Left lung (tissue), 10 donors: ENCODE measurements around the gene COL5A1. TPM values are rescaled to one million over a fixed set of nuclear protein-coding genes. Genes with fewer than 3 reads are reported as not detected.
A peak's percentile ranks its signal among the peaks of the same experiment; 100 is the strongest.

ENCODE experiments used
- ATAC-seq: fragments of 200-7000 bp; cut with Tn5 transposase; one replicate; pipeline ENCODE4 v1.9.1; 2020; ENCODE audit warnings: moderate library complexity
- DNase-seq, 4 donors: peaks; one replicate each; pipeline ENCODE4 v3.0.0-alpha.2; 2013 to 2020
- H3K27ac ChIP-seq, 2 donors: fragments of 200-600 bp; sonication (generic) in 1 of 2; one replicate each; pipeline versions ENCODE4 v1.5.0 to v1.8.0; 2020 to 2021
- H3K27me3 ChIP-seq, 2 donors: fragments of 200-600 bp; sonication (generic) in 1 of 2; one replicate each; pipeline versions ENCODE4 v1.5.0 to v1.8.0; 2020 to 2021
- H3K36me3 ChIP-seq, 2 donors: fragments of 200-600 bp; sonication (generic) in 1 of 2; one replicate each; pipeline versions ENCODE4 v1.5.0 to v1.8.0; 2020 to 2021
- H3K4me1 ChIP-seq, 2 donors: fragments of 200-600 bp; one replicate each; pipeline ENCODE4 v1.8.0; 2021
- H3K4me3 ChIP-seq, 2 donors: fragments of 200-600 bp; sonication (generic) in 1 of 2; one replicate each; pipeline versions ENCODE4 v1.5.0 to v1.8.0; 2020 to 2021; ENCODE audit warnings: mild to moderate bottlenecking in 1 of 2
- H3K9me3 ChIP-seq, 2 donors: fragments of 200-600 bp; sonication (generic) in 1 of 2; one replicate each; pipeline versions ENCODE4 v1.5.0 to v1.8.0; 2020 to 2021
- intact Hi-C, 2 donors: fragments of 100-400 bp; cut with DNase I; formaldehyde crosslinking; loops; one replicate each; pipeline versions ENCODE4 v1.11.2 to v1.14.2; 2022
- polyA plus RNA-seq, 6 donors: library from polyadenylated mRNA; unstranded; fragments of 120-200 nt; gene quantifications; one replicate each; pipeline ENCODE4 v1.2.1, GENCODE V29; 2013; ENCODE audit not compliant: insufficient read length in 6 of 6
- total RNA-seq, 2 donors: library from RNA; stranded (reverse); fragmentation: NEBNext Ultra II Directional; extraction: Animal tissue kit (Norgen Biotek cat#: 25700); gene quantifications; one replicate each; pipeline ENCODE4 v1.2.1, GENCODE V29; 2021
- TF ChIP-seq, protein P1 (sequence below), 2 donors: fragments of 200-600 bp; sonication (generic) in 1 of 2; IDR thresholded peaks; one replicate each; pipeline versions ENCODE4 v1.5.0 to v1.8.0; 2021; ENCODE audit warnings: antibody characterized with exemption in 2 of 2
- donor health status: DM: no; HTN: yes; CAD: no.
- donor health status: DM: no; HTN: no; CAD: no.

Gene COL5A1
- total and polyA plus RNA-seq, 8 donors, result 168 to 357 (median 213) TPM

DNA sequence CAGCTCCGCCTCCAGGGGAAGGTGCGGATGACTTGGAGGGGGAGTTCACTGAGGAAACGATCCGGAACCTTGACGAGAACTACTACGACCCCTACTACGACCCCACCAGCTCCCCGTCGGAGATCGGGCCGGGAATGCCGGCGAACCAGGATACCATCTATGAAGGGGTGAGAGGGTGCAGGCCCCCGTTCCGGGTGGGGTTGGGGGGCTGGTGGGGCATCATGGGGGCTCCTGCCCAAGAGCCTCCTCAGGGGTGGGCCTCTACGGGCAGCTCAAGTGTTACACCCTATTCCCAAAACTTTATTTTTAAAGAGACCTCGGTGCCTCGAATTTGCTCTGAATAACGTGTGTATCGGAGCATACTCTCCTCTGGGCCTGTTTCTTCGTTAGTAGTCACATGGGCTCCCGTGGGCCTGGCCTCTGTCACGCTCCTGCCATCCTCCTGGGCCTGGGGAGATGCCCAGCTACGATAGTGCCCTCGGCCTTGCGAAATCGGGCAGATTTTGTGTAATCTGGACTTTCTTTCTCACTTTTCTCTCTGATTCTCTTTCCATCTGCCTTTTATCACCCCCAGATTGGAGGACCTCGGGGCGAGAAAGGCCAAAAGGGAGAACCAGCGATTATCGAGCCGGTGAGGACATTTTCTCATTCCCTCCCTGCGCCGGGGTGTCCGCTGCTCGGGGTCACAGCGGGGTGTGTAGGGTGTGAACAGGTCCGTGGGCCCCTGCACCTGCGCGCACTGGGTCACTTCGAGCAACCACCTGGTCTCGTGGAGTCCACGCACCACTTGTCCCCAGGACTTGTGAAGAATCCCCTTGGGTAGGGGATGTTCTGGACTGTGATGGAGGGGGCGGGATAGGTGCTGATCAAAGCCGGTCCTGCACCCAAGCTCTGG lies 90.1 kb downstream of the COL5A1 start:
- Histone ChIP-seq H3K36me3 (peaks cover 0 to 8% of the 10 kb centered on the region in 2 donors), H3K27me3 (no peaks in the 10 kb centered on the region), H3K9me3 (no peaks in the 10 kb centered on the region), H3K27ac (no peak overlapping the region), H3K4me3 (no peak overlapping the region), H3K4me1 (no peaks in the 10 kb centered on the region)
- ATAC-seq (no peak), DNase-seq (peak in 1 of 4 donors; percentile 51)
- intact Hi-C loops, result no loop called here
- TF ChIP-seq, protein P1, sequence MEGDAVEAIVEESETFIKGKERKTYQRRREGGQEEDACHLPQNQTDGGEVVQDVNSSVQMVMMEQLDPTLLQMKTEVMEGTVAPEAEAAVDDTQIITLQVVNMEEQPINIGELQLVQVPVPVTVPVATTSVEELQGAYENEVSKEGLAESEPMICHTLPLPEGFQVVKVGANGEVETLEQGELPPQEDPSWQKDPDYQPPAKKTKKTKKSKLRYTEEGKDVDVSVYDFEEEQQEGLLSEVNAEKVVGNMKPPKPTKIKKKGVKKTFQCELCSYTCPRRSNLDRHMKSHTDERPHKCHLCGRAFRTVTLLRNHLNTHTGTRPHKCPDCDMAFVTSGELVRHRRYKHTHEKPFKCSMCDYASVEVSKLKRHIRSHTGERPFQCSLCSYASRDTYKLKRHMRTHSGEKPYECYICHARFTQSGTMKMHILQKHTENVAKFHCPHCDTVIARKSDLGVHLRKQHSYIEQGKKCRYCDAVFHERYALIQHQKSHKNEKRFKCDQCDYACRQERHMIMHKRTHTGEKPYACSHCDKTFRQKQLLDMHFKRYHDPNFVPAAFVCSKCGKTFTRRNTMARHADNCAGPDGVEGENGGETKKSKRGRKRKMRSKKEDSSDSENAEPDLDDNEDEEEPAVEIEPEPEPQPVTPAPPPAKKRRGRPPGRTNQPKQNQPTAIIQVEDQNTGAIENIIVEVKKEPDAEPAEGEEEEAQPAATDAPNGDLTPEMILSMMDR (IDR thresholded peaks at IDR 0.05), result no peak

DNA sequence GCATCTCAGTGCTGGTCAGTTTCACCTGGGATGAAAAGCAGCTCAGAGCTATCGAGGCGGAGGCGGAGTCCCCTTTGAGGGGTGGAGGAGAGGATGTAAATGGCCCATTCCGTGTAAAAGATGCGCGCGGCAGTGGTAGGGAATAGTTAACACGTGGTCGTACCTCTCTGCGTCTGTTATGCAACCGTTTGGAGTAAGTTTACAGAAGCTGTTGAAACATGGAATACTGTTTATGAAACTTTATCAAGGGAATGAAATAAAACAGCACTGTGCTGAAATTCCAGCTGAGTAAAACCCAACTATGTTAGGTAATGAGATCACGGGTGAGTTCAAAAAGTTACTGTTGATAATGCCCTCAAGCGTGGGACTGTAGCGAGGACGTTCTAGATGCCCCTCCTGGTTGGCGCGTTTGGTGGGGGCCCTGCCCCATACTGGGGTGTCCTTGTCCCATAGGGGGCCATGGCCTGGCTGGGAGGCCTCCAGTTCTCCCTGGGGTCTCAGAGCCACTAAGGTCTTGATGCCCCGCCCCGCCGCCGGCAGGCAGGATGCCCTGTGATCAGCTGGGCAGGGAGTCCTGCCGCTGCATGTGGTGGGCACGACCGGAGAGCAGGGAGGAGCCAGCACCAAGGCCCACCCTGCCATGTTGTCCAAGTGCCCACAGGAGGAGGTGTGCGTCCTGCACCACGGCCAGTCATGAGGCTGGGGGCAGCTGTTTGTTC lies 90.9 kb downstream of the COL5A1 start:
- intact Hi-C loops, result no loop called here
- DNase-seq, result peak in 1 of 4 donors; percentile 56
- peak; percentile 7 for ATAC-seq
- Histone ChIP-seq H3K9me3 (no peaks in the 10 kb centered on the region), H3K4me1 (no peaks in the 10 kb centered on the region), H3K27ac (no peak overlapping the region), H3K4me3 (no peak overlapping the region), H3K27me3 (no peaks in the 10 kb centered on the region), H3K36me3 (peaks cover 0 to 5% of the 10 kb centered on the region in 2 donors)
- TF ChIP-seq, protein P1 (IDR thresholded peaks at IDR 0.05), result no peak

DNA sequence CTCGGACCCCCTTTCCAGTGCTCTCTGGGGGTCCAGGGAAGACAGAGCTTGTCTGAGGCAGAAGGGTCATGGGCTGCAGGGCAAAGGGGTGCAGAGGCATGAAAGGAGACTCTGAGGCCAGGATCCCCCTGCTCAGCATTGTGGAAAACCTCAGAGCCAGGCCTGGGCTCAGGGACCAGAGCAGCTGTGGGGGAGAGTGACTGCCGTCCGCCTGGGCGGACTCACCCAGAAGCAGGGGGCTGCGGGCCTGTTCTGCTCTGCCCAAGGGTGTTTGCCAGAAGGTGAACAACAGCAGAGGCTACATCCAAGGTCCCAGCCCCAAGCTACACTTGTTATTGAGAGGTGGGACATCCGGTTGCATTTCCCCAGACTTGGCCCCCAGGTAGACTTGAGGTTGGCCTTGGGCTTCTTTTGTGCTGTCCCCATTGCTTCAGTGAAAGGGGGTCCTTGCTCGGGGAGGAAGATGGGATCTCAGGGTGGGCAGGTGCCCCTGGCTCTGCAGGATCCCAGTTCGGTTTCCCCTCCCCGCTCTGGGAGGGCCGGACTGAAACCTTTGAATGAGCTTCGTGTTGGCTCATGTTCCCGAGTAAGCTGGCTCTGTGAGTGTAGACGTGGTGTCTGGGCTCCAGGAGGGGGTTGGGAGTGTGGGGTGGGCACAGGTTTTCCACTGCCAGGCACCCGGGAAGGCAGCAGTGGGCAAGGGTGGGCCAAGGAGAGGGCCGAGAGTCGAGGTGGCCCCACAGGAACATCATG lies 92.1 kb downstream of the COL5A1 start:
- H3K9me3 ChIP-seq, result no peaks in the 10 kb centered on the region
- DNase-seq, result peak in 1 of 4 donors; percentile 33
- no peak overlapping the region for H3K27ac ChIP-seq
- H3K27me3 ChIP-seq, result peaks cover 0 to 1% of the 10 kb centered on the region in 2 donors
- intact Hi-C loops, result no loop called here
- no peaks in the 10 kb centered on the region for H3K36me3 ChIP-seq
- no peaks in the 10 kb centered on the region for H3K4me1 ChIP-seq
- TF ChIP-seq, protein P1 (IDR thresholded peaks at IDR 0.05), result no peak
- ATAC-seq, result no peak
- no peak overlapping the region for H3K4me3 ChIP-seq

DNA sequence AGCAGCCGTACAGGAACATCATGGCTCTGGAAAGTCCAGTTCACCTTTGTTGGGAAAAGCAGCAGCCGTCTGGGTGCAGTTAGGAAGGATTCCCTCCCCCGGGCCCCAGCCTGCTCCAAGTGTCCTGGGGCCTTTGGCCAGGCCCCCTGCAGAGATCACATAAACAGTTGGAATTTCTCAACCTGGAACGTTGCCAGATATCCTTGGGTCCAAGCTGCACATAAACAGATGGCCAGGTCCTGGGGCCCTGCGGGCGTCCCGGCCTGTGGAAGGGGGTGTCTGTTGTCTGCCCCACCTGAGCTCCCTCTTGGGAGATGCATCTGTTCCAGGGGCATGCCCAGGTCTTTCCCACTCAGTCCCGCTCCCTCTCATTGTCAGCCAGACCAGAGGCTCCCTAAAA lies 92.7 kb downstream of the COL5A1 start:
- DNase-seq (peak in 3 of 4 donors; percentile 38 to 61 (median 54)), ATAC-seq (no peak)
- TF ChIP-seq, protein P1 (IDR thresholded peaks at IDR 0.05), result no peak
- H3K27ac ChIP-seq, result no peak overlapping the region
- no peaks in the 10 kb centered on the region for H3K36me3 ChIP-seq
- H3K4me1 ChIP-seq, result no peaks in the 10 kb centered on the region
- H3K4me3 ChIP-seq, result no peak overlapping the region
- intact Hi-C loops, result no loop called here
- H3K27me3 ChIP-seq, result peaks cover 0 to 8% of the 10 kb centered on the region in 2 donors
- no peaks in the 10 kb centered on the region for H3K9me3 ChIP-seq
